Skeletal muscle satellite cell (primary cell): Measurements from ENCODE around the gene YJU2.
"Not testable (repeated sequence)": the region's sequence is repeated elsewhere in the genome, so short reads cannot be mapped to it uniquely, and the experiment has no call there.

Experiments
- H3K27me3 ChIP-seq: 2 replicates; pipeline ENCODE4 v1.7.0; 2013; ENCODE audit warnings: low read length; ENCODE audit not compliant: control insufficient read depth, insufficient read depth
- H3K36me3 ChIP-seq: 2 replicates; pipeline ENCODE4 v1.7.0; 2013; ENCODE audit warnings: mild to moderate bottlenecking, control low read depth, low read length; ENCODE audit not compliant: insufficient read depth
- H3K4me1 ChIP-seq: 2 replicates; pipeline ENCODE4 v1.7.0; 2013; ENCODE audit warnings: low read length; ENCODE audit not compliant: control insufficient read depth, insufficient read depth
- H3K4me2 ChIP-seq: 2 replicates; pipeline ENCODE4 v1.7.0; 2013; ENCODE audit warnings: mild to moderate bottlenecking, low read length
- H3K4me3 ChIP-seq: 2 replicates; pipeline ENCODE4 v1.7.0; 2013; ENCODE audit warnings: low read length
- H3K9ac ChIP-seq: 2 replicates; pipeline ENCODE4 v1.7.0; 2013; ENCODE audit warnings: mild to moderate bottlenecking, low read depth, low read length, moderate library complexity
- H3K9me3 ChIP-seq: replicated peaks from 2 replicates; pipeline ENCODE4 v1.7.0; 2013; ENCODE audit warnings: mild to moderate bottlenecking, control low read depth, low read length

Gene YJU2

GRCh38 chr19:4256563-4256962 is 9.7 kb downstream of the YJU2 start:
- H3K4me3 ChIP-seq: no peak overlapping the region
- peaks cover 7% of the 10 kb centered on the region for H3K9me3 ChIP-seq
- no peak overlapping the region for H3K9ac ChIP-seq
- no peak overlapping the region for H3K4me2 ChIP-seq
- no peaks in the 10 kb centered on the region for H3K27me3 ChIP-seq
- no peaks in the 10 kb centered on the region for H3K4me1 ChIP-seq
- peaks cover 52% of the 10 kb centered on the region for H3K36me3 ChIP-seq

DNA sequence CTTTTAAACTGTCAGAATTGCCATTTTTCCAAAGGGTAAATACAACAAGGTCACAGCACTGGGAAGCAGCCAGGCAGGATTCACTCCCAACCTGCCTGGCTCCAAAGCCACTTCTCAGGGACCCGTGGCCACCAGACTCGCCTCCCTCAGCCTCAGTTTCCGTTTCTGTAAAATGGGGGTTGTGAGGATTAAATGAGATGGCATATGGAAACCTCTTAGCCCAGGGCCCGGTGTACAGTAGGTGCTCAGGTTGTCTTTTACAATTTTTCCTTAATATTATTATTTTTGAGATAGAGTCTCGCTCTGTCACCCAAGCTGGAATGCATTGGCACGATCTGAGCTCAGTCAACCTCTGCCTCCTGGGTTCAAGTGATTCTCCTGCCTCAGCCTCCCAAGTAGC is 10.1 kb downstream of the YJU2 start:
- H3K9me3 ChIP-seq: peaks cover 7% of the 10 kb centered on the region
- H3K4me3 ChIP-seq: no peak overlapping the region
- peaks cover 47% of the 10 kb centered on the region for H3K36me3 ChIP-seq
- H3K27me3 ChIP-seq: no peaks in the 10 kb centered on the region
- H3K4me2 ChIP-seq: no peak overlapping the region
- H3K9ac ChIP-seq: no peak overlapping the region
- H3K4me1 ChIP-seq: no peaks in the 10 kb centered on the region

DNA sequence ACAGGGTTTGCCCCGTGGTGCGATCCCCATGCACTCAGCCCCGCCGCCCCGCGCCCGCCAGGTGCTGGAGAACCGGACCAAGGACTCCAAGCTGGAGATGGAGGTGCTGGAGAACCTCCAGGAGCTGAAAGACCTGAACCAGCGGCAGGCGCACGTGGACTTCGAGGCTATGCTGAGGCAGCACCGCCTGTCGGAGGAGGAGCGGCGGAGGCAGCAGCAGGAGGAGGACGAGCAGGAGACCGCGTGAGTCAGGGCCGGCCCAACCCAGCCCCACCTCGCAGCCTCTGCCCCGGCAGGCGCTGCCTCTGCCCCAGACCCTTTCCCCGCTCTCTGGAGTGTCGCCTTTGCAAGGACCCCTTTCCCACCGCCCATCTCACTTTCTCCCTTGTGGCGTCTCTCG is 11.3 kb downstream of the YJU2 start:
- no peak overlapping the region for H3K9ac ChIP-seq
- no peaks in the 10 kb centered on the region for H3K27me3 ChIP-seq
- H3K9me3 ChIP-seq: peaks cover 7% of the 10 kb centered on the region
- no peak overlapping the region for H3K4me2 ChIP-seq
- peaks cover 41% of the 10 kb centered on the region for H3K36me3 ChIP-seq
- no peaks in the 10 kb centered on the region for H3K4me1 ChIP-seq
- H3K4me3 ChIP-seq: no peak overlapping the region

- Histone ChIP-seq H3K4me2 (no peak overlapping the region), H3K9me3 (peaks cover 7% of the 10 kb centered on the region), H3K36me3 (peaks cover 35% of the 10 kb centered on the region)
Measured at GRCh38 chr19:4260613-4261191, 13.8 kb downstream of the YJU2 start.

DNA sequence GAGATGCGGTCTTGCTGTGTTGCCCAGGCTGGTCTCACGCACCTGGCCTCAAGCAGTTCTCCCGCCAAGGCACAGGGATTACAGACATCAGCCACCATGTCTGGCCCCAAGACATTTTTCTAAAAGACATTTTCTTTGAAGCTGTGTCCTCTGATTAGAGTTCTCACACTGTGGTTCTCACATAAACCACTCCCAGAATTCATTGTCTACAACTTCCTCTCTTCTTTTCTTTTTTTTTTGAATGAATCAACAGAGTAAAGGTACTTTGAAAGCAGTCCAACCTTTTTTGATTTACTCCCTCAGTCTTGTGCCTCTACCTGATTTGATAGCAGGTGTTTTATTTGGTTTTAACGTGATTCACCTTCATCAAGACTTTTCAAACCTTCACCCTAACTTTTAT is 17.9 kb downstream of the YJU2 start:
- H3K4me2 ChIP-seq: no peak overlapping the region
- H3K9me3 ChIP-seq: no peaks in the 10 kb centered on the region
- H3K27me3 ChIP-seq: no peaks in the 10 kb centered on the region
- no peak overlapping the region for H3K9ac ChIP-seq
- peaks cover 32% of the 10 kb centered on the region for H3K36me3 ChIP-seq
- no peak overlapping the region for H3K4me3 ChIP-seq
- H3K4me1 ChIP-seq: no peaks in the 10 kb centered on the region

More at GRCh38 chr19:4260613-4261191, 13.8 kb downstream of the YJU2 start:
- Histone ChIP-seq H3K4me3 (no peak overlapping the region), H3K9ac (no peak overlapping the region), H3K27me3 (no peaks in the 10 kb centered on the region), H3K4me1 (no peaks in the 10 kb centered on the region)

DNA sequence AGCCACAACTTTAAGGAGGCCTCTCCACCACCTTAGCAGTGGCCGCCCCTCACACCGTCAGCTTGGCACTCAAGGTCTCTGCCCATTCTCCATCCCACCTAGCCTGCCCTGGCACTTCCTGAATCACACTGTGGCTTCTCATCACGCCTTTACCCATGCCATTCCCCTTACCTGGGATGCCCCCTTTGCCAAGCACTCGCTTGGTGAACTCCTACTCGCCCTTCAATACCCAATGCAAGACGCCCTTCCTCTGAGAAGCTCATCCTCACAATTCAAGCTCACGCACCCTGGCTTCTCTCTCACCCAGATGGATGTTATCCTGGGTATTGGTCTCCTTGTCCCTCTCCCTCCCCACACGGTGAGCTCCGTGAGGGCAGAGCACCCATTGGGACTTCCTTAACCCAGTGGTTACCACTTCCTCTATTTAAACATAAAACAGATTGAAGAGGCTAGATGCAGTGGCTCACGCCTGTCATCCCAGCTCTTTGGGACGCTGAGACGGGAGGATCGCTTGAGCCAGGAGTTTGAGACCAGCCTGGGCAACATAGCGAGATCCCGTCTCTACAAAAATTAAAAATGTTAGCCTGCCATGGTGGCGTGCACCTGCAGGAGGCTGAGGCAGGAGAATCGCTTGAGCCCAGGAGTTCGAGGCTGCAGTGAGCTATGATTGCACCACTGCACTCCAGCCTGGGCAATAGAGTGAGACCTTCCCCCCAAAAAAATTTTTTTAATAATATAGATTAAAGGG is 19.5 kb downstream of the YJU2 start:
- Histone ChIP-seq H3K9ac (no peak overlapping the region), H3K9me3 (no peaks in the 10 kb centered on the region), H3K4me2 (no peak overlapping the region), H3K4me1 (no peaks in the 10 kb centered on the region), H3K36me3 (peaks cover 27% of the 10 kb centered on the region), H3K4me3 (no peak overlapping the region), H3K27me3 (no peaks in the 10 kb centered on the region)

DNA sequence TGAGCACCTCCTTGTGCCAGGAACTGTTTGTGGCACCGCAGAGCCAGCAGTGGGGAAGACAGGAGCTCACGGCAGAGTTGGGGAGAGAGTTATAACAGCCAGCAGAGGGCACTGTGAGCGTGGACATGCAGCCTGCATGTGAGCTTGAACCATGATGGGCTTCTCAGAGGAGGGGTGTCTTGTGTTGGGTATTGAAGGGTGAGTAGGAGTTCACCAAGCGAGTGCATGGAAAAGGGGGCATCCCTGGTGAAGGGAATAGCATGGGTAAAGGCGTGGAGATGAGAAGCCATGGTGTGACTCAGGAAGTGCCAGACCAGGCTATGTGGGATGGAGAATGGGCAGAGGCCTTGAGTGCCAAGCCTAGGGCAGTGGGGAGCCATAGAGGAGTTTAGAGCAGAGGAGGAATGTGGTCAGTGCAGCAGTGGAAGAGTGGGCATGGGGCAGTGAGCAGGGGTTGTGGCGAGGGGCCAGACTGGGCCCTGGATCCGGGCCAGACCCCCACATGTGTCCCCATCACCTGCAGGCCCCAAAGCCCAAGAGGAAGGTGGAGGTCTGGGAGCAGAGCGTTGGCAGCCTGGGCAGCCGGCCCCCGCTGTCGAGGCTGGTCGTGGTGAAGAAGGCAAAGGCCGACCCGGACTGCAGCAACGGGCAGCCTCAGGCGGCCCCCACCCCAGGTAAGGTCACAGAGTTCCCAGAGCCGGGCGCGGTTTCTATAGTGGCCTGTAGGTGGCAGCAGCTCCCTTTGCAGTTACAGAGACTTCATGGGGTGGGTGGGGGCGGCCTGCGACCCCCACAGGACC is 20.4 kb downstream of the YJU2 start:
- H3K4me2 ChIP-seq: no peak overlapping the region
- peaks cover 30% of the 10 kb centered on the region for H3K36me3 ChIP-seq
- no peak overlapping the region for H3K9ac ChIP-seq
- H3K4me3 ChIP-seq: no peak overlapping the region
- no peaks in the 10 kb centered on the region for H3K4me1 ChIP-seq
- no peaks in the 10 kb centered on the region for H3K27me3 ChIP-seq
- H3K9me3 ChIP-seq: no peaks in the 10 kb centered on the region

DNA sequence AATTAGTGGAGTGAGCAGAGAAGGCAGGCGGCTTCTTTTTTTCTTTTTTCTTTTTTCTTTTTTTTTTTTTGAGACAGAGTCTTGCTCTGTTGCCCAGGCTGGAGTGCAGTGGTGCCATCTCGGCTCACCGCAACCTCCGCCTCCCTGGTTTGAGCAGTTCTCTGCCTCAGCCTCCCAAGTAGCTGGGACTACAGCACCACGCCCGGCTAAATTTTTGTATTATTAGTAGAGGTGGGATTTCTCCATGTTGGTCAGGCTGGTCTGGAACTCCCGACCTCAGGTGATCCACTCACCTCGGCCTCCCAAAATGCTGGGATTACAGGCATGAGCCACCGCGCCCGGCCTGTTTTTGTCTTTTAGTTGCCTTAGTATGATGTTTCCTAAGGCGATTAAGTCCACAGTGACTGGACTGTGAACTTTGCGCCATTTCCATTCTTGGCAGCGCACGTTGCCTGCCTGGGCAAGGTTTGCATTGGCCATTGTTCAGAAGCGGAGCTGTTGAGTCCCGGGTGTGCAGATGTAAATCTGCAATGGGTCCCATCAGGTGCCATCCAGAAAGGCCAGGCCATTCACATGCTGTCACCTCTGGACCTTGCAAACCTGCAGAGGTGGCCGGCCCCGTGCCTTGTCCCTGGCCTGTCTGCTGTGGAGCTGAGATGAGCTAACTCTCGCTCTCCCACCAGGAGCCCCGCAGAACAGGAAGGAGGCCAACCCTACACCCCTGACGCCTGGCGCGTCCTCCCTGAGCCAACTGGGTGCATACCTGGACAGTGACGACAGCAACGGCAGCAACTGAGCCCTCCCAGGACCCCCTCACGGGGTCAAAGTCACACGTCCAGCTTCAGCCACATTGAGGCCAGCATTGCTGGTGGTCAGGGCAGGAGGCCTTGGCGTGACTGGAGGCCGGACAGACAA is 21.3 kb downstream of the YJU2 start:
- H3K9me3 ChIP-seq: no peaks in the 10 kb centered on the region

GRCh38 chr19:4268816-4269430 is 22.0 kb downstream of the YJU2 start:
- H3K4me1 ChIP-seq: no peaks in the 10 kb centered on the region
- H3K9ac ChIP-seq: no peak overlapping the region
- peaks cover 27% of the 10 kb centered on the region for H3K36me3 ChIP-seq
- H3K27me3 ChIP-seq: no peaks in the 10 kb centered on the region
- H3K4me2 ChIP-seq: no peak overlapping the region
- no peaks in the 10 kb centered on the region for H3K9me3 ChIP-seq
- H3K4me3 ChIP-seq: no peak overlapping the region

More for the DNA sequence above, 21.3 kb downstream of the YJU2 start:
- no peaks in the 10 kb centered on the region for H3K27me3 ChIP-seq
- no peak overlapping the region for H3K4me3 ChIP-seq
- peaks cover 28% of the 10 kb centered on the region for H3K36me3 ChIP-seq
- H3K4me1 ChIP-seq: no peaks in the 10 kb centered on the region
- H3K9ac ChIP-seq: no peak overlapping the region
- no peak overlapping the region for H3K4me2 ChIP-seq

DNA sequence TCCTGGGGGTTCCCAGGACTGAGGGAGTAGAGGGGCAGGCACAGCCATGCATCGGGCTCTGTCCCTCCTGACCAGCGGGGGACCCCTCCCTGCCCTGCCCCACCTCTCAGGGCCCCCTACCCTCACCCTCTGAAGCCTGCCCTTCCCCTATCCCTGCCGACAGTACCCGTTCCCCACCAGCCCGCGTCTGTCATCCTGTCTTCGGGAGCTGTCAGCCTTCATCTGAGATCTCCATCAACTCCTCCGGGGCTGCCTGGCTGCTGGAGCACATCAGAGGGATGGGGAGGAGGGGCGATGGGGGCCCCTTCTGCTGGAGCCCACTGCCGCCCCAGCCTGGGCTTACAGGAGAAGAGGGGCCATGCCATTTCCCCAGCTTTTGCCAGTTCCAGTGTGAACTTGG is 26.0 kb downstream of the YJU2 start:
- Histone ChIP-seq H3K4me1 (no peaks in the 10 kb centered on the region), H3K9ac (no peak overlapping the region), H3K4me2 (no peak overlapping the region), H3K36me3 (peaks cover 18% of the 10 kb centered on the region), H3K27me3 (peaks cover 3% of the 10 kb centered on the region), H3K4me3 (no peak overlapping the region), H3K9me3 (no peaks in the 10 kb centered on the region)

DNA sequence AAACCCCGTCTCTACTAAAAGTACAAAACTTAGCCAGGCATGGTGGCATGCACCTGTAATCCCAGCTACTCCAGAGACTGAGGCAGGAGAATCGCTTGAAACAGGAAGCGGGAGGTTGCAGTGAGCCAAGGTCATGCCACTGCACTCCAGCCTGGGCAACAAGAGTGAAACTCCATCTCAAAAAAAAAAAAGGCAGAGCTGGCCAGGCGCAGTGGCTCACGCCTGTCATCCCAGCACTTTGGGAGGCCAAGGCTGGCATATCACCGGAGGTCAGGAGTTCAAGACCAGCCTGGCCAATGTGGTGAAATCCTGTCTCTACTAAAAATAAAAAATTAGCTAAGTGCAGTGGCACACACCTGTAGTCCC is 27.4 kb downstream of the YJU2 start:
- H3K4me2 ChIP-seq, H3K9me3 ChIP-seq, H3K4me3 ChIP-seq, H3K27me3 ChIP-seq, H3K4me1 ChIP-seq, H3K36me3 ChIP-seq, H3K9ac ChIP-seq: not testable (repeated sequence)
